Activated CD8-positive, alpha-beta T cell treated with anti-CD3 and anti-CD28 coated beads, Interleukin-2, amount 10 ng/mL, durations not matched to agents 7 days and 5 days (primary cell): ENCODE data around the gene ZBTB21. TPM values are rescaled to one million over a fixed set of nuclear protein-coding genes. Genes with fewer than 3 reads are reported as not detected.

Source experiments
- ATAC-seq: fragments of 150-1000 bp; cut with Tn5 transposase; one replicate; pipeline ENCODE4 v1.10.0; 2021; ENCODE audit warnings: moderate library complexity
- CTCF ChIA-PET: fragments of 350-600 bp; sonication (Branson Sonifier 250); formaldehyde crosslinking; loops from one replicate; lab custom pipeline; 2021; ENCODE audit warnings: antibody characterized with exemption; lab: Charles Lee
- POLR2A ChIA-PET: fragments of 350-600 bp; sonication (Branson Sonifier 250); formaldehyde crosslinking; loops from one replicate; lab custom pipeline; 2021; ENCODE audit warnings: antibody characterized with exemption; lab: Charles Lee
- DNase-seq: peaks from one replicate; pipeline ENCODE4 v3.0.0-alpha.2; 2020
- H3K27ac Mint-ChIP-seq: one replicate; pipeline ENCODE4 v1.8.0; 2021; ENCODE audit warnings: mild to moderate bottlenecking, mixed read lengths
- H3K27me3 Mint-ChIP-seq: one replicate; pipeline ENCODE4 v1.8.0; 2021; ENCODE audit warnings: low read depth, mixed read lengths
- H3K36me3 Mint-ChIP-seq: one replicate; pipeline ENCODE4 v1.8.0; 2021; ENCODE audit warnings: low read depth, mixed read lengths
- H3K4me1 Mint-ChIP-seq: one replicate; pipeline ENCODE4 v1.8.0; 2021; ENCODE audit warnings: low read depth, mixed read lengths
- H3K4me3 Mint-ChIP-seq: one replicate; pipeline ENCODE4 v1.8.0; 2021; ENCODE audit warnings: mild to moderate bottlenecking, mixed read lengths
- H3K9me3 Mint-ChIP-seq: one replicate; pipeline ENCODE4 v1.8.0; 2022; ENCODE audit warnings: mixed read lengths; ENCODE audit not compliant: insufficient read depth
- total RNA-seq, 2 experiments: library from RNA; stranded (reverse); gene quantifications; one replicate each; pipeline ENCODE4 v1.2.3, GENCODE V29; 2021

The ZBTB21 gene
- total RNA-seq, 2 experiments from 2014 or later = 19.5 to 23.6 TPM

- Mint-ChIP-seq H3K4me3 (no peak overlapping the region), H3K9me3 (no peaks in the 10 kb centered on the region), H3K36me3 (no peaks in the 10 kb centered on the region), H3K4me1 (peaks cover 15% of the 10 kb centered on the region), H3K27ac (no peak overlapping the region), H3K27me3 (peaks cover 14% of the 10 kb centered on the region)
- ATAC-seq (no peak), DNase-seq (no peak)
- ChIA-PET CTCF (interaction anchor here (1.8 kb wide), 1 partner anchor 58 kb away, joined by 7 read pairs; no protein-coding TSS in a partner anchor), POLR2A (no interaction called here)
Observed at GRCh38 chr21:42048870-42049577, 38.9 kb upstream of the ZBTB21 start.

DNA sequence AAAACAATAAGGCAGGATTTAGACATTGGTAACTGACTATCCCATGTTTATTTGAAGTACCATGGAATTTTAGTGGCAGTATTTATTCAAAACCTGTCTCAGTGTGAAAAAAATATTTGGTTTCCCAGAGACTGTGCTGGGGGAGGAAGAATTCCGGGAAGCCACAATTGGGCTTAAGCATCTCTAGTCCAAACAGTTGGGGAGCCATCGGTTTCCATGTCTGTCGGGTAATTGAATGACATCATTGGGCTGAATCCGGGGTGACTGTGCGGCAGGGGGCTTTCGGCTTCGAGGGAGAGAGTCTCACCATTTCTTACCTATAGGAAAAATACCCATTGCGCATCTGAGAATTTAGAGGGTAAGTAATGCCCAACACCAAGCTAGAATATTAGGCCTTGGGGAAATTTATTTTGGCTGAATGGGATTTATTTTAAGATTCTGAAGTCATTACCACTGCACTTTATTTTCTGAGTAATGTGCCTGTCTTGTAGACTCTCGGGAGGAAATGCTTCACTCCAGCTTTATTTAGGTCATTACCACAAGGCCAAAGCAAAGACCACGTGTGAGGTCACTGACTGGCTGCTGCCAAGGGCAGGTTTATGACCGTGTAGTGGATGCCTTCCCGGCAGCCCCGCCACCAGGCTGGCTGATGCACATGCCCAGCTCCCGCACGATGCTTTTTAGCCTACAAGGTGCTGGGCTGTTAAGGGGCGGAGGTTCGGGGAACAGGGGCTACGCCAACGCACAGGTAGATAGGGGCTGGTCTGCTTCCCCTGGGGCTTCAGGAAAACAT is 37.9 kb upstream of the ZBTB21 start:
- H3K36me3 Mint-ChIP-seq = no peaks in the 10 kb centered on the region
- POLR2A ChIA-PET = no interaction called here
- no peaks in the 10 kb centered on the region for H3K9me3 Mint-ChIP-seq
- no peak overlapping the region for H3K4me3 Mint-ChIP-seq
- CTCF ChIA-PET = no interaction called here
- H3K4me1 Mint-ChIP-seq = peaks cover 15% of the 10 kb centered on the region
- DNase-seq (no peak), ATAC-seq (no peak)
- H3K27me3 Mint-ChIP-seq = peaks cover 9% of the 10 kb centered on the region
- H3K27ac Mint-ChIP-seq = no peak overlapping the region

GRCh38 chr21:42044871-42045495 is 34.8 kb upstream of the ZBTB21 start:
- ChIA-PET CTCF (interaction anchor here (1.0 kb wide), 1 partner anchor 73 kb away, joined by 3 read pairs; no protein-coding TSS in a partner anchor), POLR2A (no interaction called here)
- no peaks in the 10 kb centered on the region for H3K4me1 Mint-ChIP-seq
- ATAC-seq = no peak
- H3K27me3 Mint-ChIP-seq = no peaks in the 10 kb centered on the region
- H3K36me3 Mint-ChIP-seq = no peaks in the 10 kb centered on the region
- H3K27ac Mint-ChIP-seq = no peak overlapping the region
- H3K4me3 Mint-ChIP-seq = no peak overlapping the region
- no peaks in the 10 kb centered on the region for H3K9me3 Mint-ChIP-seq
- DNase-seq = no peak

DNA sequence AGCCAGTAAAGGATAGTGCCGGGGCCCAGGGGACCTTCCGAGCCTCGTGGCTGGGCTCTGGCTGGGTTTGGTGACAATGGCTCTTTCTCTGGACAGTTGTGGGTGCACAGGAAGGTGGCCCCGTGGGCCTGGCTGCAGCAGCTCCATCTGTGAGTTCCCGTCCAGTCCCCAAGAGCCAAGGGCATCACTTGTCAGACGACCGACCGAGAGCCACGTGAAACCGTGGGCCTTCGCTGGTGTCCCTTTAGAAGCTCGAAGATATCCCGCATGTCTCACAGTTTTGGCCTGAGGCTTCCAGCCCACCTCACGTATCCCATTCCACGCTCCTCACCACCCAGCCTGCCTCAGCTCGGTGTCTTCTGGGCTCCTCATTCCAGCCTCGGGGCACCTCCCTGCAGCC is 33.8 kb upstream of the ZBTB21 start:
- Mint-ChIP-seq H3K27me3 (no peaks in the 10 kb centered on the region), H3K4me1 (no peaks in the 10 kb centered on the region), H3K4me3 (no peak overlapping the region), H3K9me3 (no peaks in the 10 kb centered on the region), H3K27ac (no peak overlapping the region), H3K36me3 (no peaks in the 10 kb centered on the region)
- ATAC-seq (no peak), DNase-seq (no peak)
- CTCF ChIA-PET = interaction anchor here (1.0 kb wide), 2 partner anchors 32 to 74 kb away, joined by 3 read pairs; no protein-coding TSS in a partner anchor
- POLR2A ChIA-PET = no interaction called here

- POLR2A ChIA-PET = interaction anchor here (0.6 kb wide), 1 partner anchor 37 kb away, joined by 6 read pairs; no protein-coding TSS in a partner anchor
- no peak for DNase-seq
- Mint-ChIP-seq H3K9me3 (no peaks in the 10 kb centered on the region), H3K27me3 (no peaks in the 10 kb centered on the region), H3K36me3 (no peaks in the 10 kb centered on the region), H3K4me1 (no peaks in the 10 kb centered on the region), H3K4me3 (no peak overlapping the region), H3K27ac (no peak overlapping the region)
- CTCF ChIA-PET = interaction anchor here (1.0 kb wide), 1 partner anchor 32 kb away, joined by 3 read pairs; no protein-coding TSS in a partner anchor
- no peak for ATAC-seq
Observed at GRCh38 chr21:42043201-42043895, 33.2 kb upstream of the ZBTB21 start.

- H3K4me1 Mint-ChIP-seq = no peaks in the 10 kb centered on the region
- DNase-seq (no peak), ATAC-seq (no peak)
- ChIA-PET CTCF (no interaction called here), POLR2A (interaction anchor here (0.6 kb wide), 1 partner anchor 36 kb away, joined by 6 read pairs; no protein-coding TSS in a partner anchor)
- H3K9me3 Mint-ChIP-seq = no peaks in the 10 kb centered on the region
- no peak overlapping the region for H3K27ac Mint-ChIP-seq
- no peaks in the 10 kb centered on the region for H3K36me3 Mint-ChIP-seq
- H3K27me3 Mint-ChIP-seq = no peaks in the 10 kb centered on the region
- no peak overlapping the region for H3K4me3 Mint-ChIP-seq
Observed at GRCh38 chr21:42042651-42043050, 32.5 kb upstream of the ZBTB21 start.

DNA sequence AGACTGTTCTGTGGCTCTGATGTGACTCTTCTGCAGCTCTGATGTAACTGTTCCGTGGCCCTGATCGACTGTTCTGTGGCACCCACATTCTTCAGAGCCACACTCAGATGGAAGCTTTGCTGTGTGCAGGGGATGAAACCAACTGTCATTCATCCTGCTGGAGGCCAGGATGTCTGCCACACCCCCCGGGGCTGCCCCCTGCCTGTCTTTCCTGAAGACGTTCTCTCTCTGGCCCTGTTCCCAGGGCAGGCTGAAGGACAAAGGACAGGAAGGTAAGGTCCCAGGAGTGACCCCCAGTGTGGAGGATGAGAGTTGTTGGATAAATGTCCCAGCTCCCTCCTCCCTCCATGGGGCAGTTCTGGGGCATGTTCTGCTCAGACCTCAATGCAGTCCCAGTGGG is 31.6 kb upstream of the ZBTB21 start:
- DNase-seq (no peak), ATAC-seq (no peak)
- Mint-ChIP-seq H3K9me3 (no peaks in the 10 kb centered on the region), H3K4me1 (no peaks in the 10 kb centered on the region), H3K36me3 (no peaks in the 10 kb centered on the region), H3K27ac (no peak overlapping the region), H3K27me3 (no peaks in the 10 kb centered on the region), H3K4me3 (no peak overlapping the region)
- POLR2A ChIA-PET = interaction anchor here (0.6 kb wide), 1 partner anchor 109 kb away, joined by 5 read pairs; no protein-coding TSS in a partner anchor
- CTCF ChIA-PET = no interaction called here

DNA sequence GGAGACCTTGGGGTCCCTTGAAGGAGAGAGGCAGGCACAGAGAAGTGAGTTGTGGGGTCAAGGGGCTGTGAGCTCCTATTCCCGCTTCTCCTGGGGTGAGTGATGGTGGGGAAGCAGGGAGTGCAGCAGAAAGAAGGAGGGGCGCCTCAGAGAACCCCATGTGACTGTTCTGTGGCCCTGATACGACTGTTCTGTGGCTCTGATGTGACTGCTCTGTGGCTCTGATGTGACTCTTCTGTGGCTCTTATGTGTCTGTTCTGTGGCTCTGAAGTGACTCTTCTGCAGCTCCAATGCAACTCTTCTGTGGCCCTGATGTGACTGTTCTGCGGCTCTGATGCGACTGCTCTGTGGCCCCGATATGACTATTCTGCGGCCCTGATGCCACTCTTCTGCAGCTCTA is 31.1 kb upstream of the ZBTB21 start:
- no peak overlapping the region for H3K27ac Mint-ChIP-seq
- POLR2A ChIA-PET = interaction anchor here (0.6 kb wide), 1 partner anchor 108 kb away, joined by 5 read pairs; no protein-coding TSS in a partner anchor
- CTCF ChIA-PET = no interaction called here
- ATAC-seq = no peak
- no peaks in the 10 kb centered on the region for H3K36me3 Mint-ChIP-seq
- no peaks in the 10 kb centered on the region for H3K9me3 Mint-ChIP-seq
- no peaks in the 10 kb centered on the region for H3K4me1 Mint-ChIP-seq
- no peaks in the 10 kb centered on the region for H3K27me3 Mint-ChIP-seq
- no peak for DNase-seq
- no peak overlapping the region for H3K4me3 Mint-ChIP-seq

DNA sequence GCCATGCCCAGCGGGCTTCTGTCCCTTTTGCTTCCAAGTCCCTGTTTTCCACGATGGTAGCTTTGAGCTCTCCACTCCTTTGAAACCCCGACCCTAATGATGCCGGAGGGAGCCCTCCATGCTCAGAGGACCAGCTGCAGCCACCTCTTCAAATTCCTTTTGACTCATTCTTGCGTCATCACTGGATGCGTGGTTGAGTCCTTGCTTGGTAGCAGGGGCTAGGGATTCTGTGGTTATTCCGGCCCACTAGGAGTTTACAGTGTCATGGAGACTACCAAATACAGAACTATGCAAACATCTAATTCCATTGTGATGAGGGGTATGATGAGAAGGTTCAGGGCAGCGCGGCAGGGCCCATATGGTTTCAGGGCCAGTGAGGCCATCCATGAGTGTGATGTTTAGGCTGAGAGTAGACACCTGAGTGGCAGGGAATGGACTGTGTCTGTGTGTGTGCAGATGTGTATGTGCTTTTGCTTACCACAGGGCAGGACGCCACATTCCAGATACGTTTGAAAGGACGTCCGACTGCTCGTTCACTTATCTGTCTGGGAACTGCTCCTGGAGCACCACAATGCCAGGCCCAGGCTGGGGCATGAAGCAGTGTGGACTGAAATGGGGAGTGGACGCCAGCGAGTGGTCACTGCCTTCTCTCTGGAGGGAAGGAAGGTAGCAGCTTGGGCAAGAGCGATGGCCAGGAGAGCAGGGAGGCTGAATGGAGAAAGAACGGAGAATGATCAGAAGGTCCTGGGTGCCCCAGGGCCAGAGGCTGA is 30.4 kb upstream of the ZBTB21 start:
- POLR2A ChIA-PET = interaction anchor here (0.6 kb wide), 1 partner anchor 613 kb away, joined by 3 read pairs; no protein-coding TSS in a partner anchor
- ATAC-seq (no peak), DNase-seq (no peak)
- Mint-ChIP-seq H3K9me3 (no peaks in the 10 kb centered on the region), H3K36me3 (no peaks in the 10 kb centered on the region), H3K4me3 (no peak overlapping the region), H3K27me3 (no peaks in the 10 kb centered on the region), H3K4me1 (no peaks in the 10 kb centered on the region), H3K27ac (no peak overlapping the region)
- CTCF ChIA-PET = no interaction called here

DNA sequence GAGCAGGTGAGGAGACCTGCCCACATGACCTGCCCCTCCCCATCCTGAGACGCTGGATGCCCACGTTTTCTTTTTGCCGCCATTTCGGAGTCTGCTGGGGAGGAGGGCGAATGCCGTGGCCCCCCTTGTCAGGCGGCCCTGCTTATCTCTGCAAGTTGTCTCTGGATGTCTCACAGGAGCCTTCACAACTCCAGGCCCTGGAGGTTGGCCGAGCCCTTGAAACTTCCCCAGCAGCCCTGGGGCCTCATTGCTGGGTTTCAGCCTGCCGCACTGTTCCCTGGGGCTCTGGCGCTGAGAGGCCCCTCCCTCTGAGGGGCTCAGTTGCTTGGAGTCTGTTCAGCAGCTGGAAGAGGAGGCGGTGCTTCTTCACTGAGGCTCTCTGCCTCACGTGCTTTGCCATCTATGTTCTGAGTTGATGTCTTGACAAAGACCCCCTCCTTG is 29.8 kb upstream of the ZBTB21 start:
- Mint-ChIP-seq H3K4me1 (no peaks in the 10 kb centered on the region), H3K27me3 (no peaks in the 10 kb centered on the region), H3K4me3 (no peak overlapping the region), H3K36me3 (no peaks in the 10 kb centered on the region), H3K27ac (no peak overlapping the region), H3K9me3 (no peaks in the 10 kb centered on the region)
- ATAC-seq (no peak), DNase-seq (no peak)
- ChIA-PET CTCF (no interaction called here), POLR2A (interaction anchor here (0.6 kb wide), 1 partner anchor 612 kb away, joined by 3 read pairs; no protein-coding TSS in a partner anchor)
